MM.1S (cell line): ENCODE results near the gene APLP2.

ENCODE experiments used
- EZH2 ChIP-seq: fragments of 300-600 bp; sonication (generic); optimal IDR thresholded peaks from 2 replicates; pipeline ENCODE3; 2017; ENCODE audit warnings: low read depth, mild to moderate bottlenecking, antibody characterized with exemption, low read length, mixed read lengths
- TF ChIP-seq, protein P1 (sequence below): fragments of 300-600 bp; sonication (generic); IDR thresholded peaks from 2 replicates; pipeline ENCODE4 v1.5.1; 2016; ENCODE audit warnings: antibody characterized with exemption, low read length, mixed read lengths

DNA sequence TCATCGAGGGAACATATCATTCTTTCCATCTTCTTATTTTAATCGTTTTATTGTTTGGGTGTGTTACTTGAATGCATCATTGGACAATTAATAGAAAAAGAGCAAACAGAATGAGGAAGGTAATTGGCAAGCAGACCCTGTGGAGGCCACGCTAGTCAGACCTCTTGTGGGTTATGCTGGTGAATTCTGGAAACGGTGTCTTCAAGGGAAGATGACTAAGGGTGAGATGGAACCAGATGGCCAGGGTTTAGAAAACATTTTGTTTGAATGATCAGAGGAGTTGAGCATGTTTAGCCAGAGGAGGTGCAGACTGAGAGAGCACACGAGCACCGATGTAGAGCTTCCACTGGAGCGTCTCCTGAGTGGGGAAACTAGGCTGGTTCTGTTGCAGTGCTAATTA, 98.4 kb downstream of the APLP2 start:
- TF ChIP-seq, protein P1, sequence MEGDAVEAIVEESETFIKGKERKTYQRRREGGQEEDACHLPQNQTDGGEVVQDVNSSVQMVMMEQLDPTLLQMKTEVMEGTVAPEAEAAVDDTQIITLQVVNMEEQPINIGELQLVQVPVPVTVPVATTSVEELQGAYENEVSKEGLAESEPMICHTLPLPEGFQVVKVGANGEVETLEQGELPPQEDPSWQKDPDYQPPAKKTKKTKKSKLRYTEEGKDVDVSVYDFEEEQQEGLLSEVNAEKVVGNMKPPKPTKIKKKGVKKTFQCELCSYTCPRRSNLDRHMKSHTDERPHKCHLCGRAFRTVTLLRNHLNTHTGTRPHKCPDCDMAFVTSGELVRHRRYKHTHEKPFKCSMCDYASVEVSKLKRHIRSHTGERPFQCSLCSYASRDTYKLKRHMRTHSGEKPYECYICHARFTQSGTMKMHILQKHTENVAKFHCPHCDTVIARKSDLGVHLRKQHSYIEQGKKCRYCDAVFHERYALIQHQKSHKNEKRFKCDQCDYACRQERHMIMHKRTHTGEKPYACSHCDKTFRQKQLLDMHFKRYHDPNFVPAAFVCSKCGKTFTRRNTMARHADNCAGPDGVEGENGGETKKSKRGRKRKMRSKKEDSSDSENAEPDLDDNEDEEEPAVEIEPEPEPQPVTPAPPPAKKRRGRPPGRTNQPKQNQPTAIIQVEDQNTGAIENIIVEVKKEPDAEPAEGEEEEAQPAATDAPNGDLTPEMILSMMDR: no peak
- TF ChIP-seq EZH2: no peak
